Kidney (tissue), 14 donors: Measurements from ENCODE around the gene CCDC63. TPM values are rescaled to one million over a fixed set of nuclear protein-coding genes. Genes with fewer than 3 reads are reported as not detected.

Experiments
- DNase-seq, 5 donors: peaks; one replicate each; pipeline ENCODE4 v3.0.0-alpha.2; 2013 to 2020
- FAIRE-seq: peaks from 2 replicates; lab custom pipeline; 2012; peaks lifted over from hg19 to GRCh38; lab: Jason Lieb, UNC
- H3K27ac ChIP-seq, 2 donors: one replicate each; pipeline ENCODE4 v1.7.0; 2013; ENCODE audit warnings: low read depth in 2 of 2, low read length in 2 of 2, inconsistent platforms in 1 of 2
- H3K27me3 ChIP-seq: one replicate; pipeline ENCODE4 v1.7.1; 2013; ENCODE audit warnings: low read length, inconsistent platforms; ENCODE audit not compliant: control insufficient read depth, insufficient read depth
- H3K36me3 ChIP-seq, 3 donors: one replicate each; pipeline versions ENCODE4 v1.7.0 to v1.7.1; 2013; ENCODE audit warnings: low read length in 3 of 3, control low read depth in 1 of 3, inconsistent platforms in 1 of 3; ENCODE audit not compliant: insufficient read depth in 3 of 3, control insufficient read depth in 2 of 3
- H3K4me1 ChIP-seq, 3 donors: one replicate each; pipeline versions ENCODE4 v1.7.0 to v1.7.1; 2013; ENCODE audit warnings: low read length in 3 of 3, inconsistent platforms in 1 of 3, low read depth in 1 of 3; ENCODE audit not compliant: control insufficient read depth in 2 of 3, insufficient read depth in 2 of 3
- H3K4me3 ChIP-seq, 3 donors: one replicate each; pipeline versions ENCODE4 v1.7.0 to v1.8.1; 2013; ENCODE audit warnings: low read length in 3 of 3, control low read depth in 1 of 3, inconsistent platforms in 1 of 3
- H3K9ac ChIP-seq, 3 donors: one replicate each; pipeline versions ENCODE4 v1.7.0 to v1.7.1; 2013; ENCODE audit warnings: low read length in 3 of 3, control low read depth in 1 of 3, inconsistent platforms in 1 of 3
- H3K9me3 ChIP-seq, 3 donors: one replicate each; pipeline versions ENCODE4 v1.7.0 to v1.7.1; 2013; ENCODE audit warnings: low read length in 3 of 3, control low read depth in 1 of 3, inconsistent platforms in 1 of 3; ENCODE audit not compliant: control insufficient read depth in 2 of 3, insufficient read depth in 1 of 3
- CTCF ChIP-seq: IDR thresholded peaks from 3 replicates; pipeline ENCODE4 v1.5.1; 2012; ENCODE audit warnings: mild to moderate bottlenecking, moderate library complexity, borderline replicate concordance; ENCODE audit not compliant: insufficient read depth; ENCODE audit errors: extremely low read depth
- intact Hi-C: fragments of 100-400 bp; cut with DNase I; formaldehyde crosslinking; loops from one replicate; pipeline ENCODE4 v1.11.1; 2022
- polyA plus RNA-seq: library from polyadenylated mRNA; stranded (reverse); fragments of 350-450 nt; fragmentation: Illumina TruSeq; extraction: RNeasy Lipid Tissue Mini Kit (QIAGEN cat#74804); gene quantifications from one replicate; pipeline ENCODE4 v1.2.3, GENCODE V29; 2014; ENCODE audit warnings: low read depth, low replicate concordance; ENCODE audit not compliant: insufficient read depth
- total RNA-seq: library from RNA; stranded (reverse); fragmentation: NEBNext Ultra II Directional; extraction: Animal tissue kit (Norgen Biotek cat#: 25700); gene quantifications from one replicate; pipeline ENCODE4 v1.2.1, GENCODE V29; 2021
- donor health status: control.
- donor health status: control.
- donor health status: control.
- donor health status: control.
- donor health status: control.
- donor health status: DM: yes; HTN: yes; CAD: no.
- donor health status: Normal renal cell carcinoma (clear cell type).

Gene CCDC63
- total and polyA plus RNA-seq, 2 donors from 2014 or later: not detected

GRCh38 chr12:110874781-110875180 is 28.0 kb downstream of the CCDC63 start:
- H3K9me3 ChIP-seq: no peaks in the 10 kb centered on the region
- no peak for TF ChIP-seq CTCF
- H3K27ac ChIP-seq: no peak overlapping the region
- H3K4me1 ChIP-seq: no peaks in the 10 kb centered on the region
- H3K9ac ChIP-seq: no peak overlapping the region
- DNase-seq: no peak
- H3K36me3 ChIP-seq: no peaks in the 10 kb centered on the region
- no peak for FAIRE-seq
- no peaks in the 10 kb centered on the region for H3K27me3 ChIP-seq
- no peak overlapping the region for H3K4me3 ChIP-seq
- intact Hi-C loops: no loop called here

GRCh38 chr12:110880651-110881050 is 33.9 kb downstream of the CCDC63 start:
- Histone ChIP-seq H3K36me3 (no peaks in the 10 kb centered on the region), H3K9ac (no peak overlapping the region), H3K4me3 (no peak overlapping the region), H3K4me1 (no peaks in the 10 kb centered on the region), H3K27me3 (no peaks in the 10 kb centered on the region), H3K27ac (no peak overlapping the region), H3K9me3 (no peaks in the 10 kb centered on the region)
- TF ChIP-seq CTCF: no peak
- DNase-seq: no peak
- intact Hi-C loops: no loop called here
- FAIRE-seq: no peak

- H3K27me3 ChIP-seq: no peaks in the 10 kb centered on the region
- no peak overlapping the region for H3K27ac ChIP-seq
- H3K9me3 ChIP-seq: no peaks in the 10 kb centered on the region
- DNase-seq (no peak), FAIRE-seq (no peak)
- H3K4me3 ChIP-seq: no peak overlapping the region
- H3K36me3 ChIP-seq: no peaks in the 10 kb centered on the region
- no peak for TF ChIP-seq CTCF
- intact Hi-C loops: no loop called here
- no peak overlapping the region for H3K9ac ChIP-seq
- no peaks in the 10 kb centered on the region for H3K4me1 ChIP-seq
Measured at GRCh38 chr12:110883251-110883650, 36.5 kb downstream of the CCDC63 start.
